Motor neuron (in vitro differentiated cells): ENCODE data around the gene RAI14. TPM values are rescaled to one million over a fixed set of nuclear protein-coding genes. Genes with fewer than 3 reads are reported as not detected.
"Not testable (repeated sequence)": the region's sequence is repeated elsewhere in the genome, so short reads cannot be mapped to it uniquely, and the experiment has no call there.

Experiments used
- ATAC-seq, 8 experiments: fragments of 200-7000 bp; cut with Tn5 transposase; replicated peaks in 6 of 8; 2 replicates each; pipeline ENCODE4 v1.8.0; 2021; ENCODE audit warnings: mild to moderate bottlenecking in 8 of 8, moderate library complexity in 8 of 8
- H3K27ac ChIP-seq, 2 donors: fragments of 250-450 bp; sonication (Bioruptor Pico); 2 replicates each; pipeline ENCODE4 v1.9.0; 2021; ENCODE audit warnings: antibody characterized with exemption in 2 of 2, mild to moderate bottlenecking in 2 of 2, moderate library complexity in 1 of 2
- H3K4me1 ChIP-seq, 2 donors: fragments of 250-450 bp; sonication (Bioruptor Pico); replicated peaks in 1 of 2; 2 replicates each; pipeline ENCODE4 v1.6.1; 2021; ENCODE audit warnings: antibody characterized with exemption in 2 of 2, mild to moderate bottlenecking in 2 of 2, moderate library complexity in 1 of 2
- H3K4me3 ChIP-seq, 5 donors: fragments of 250-450 bp; sonication (Bioruptor Pico); 2 replicates each; pipeline ENCODE4 v1.9.0; 2021; ENCODE audit warnings: antibody characterized with exemption in 5 of 5, mild to moderate bottlenecking in 5 of 5, moderate library complexity in 4 of 5
- WGBS, 10 experiments: fragments of 450-650 bp; shearing (Covaris generic); methylation state at CpG; one replicate each; pipeline ENCODE4 v1.0.0; 2022; 5-methylcytosine and 5-hydroxymethylcytosine counted together
- in situ Hi-C, 9 experiments: fragments of 400-800 bp; cut with MboI; loops; one replicate each; pipeline ENCODE4 v1.15.0; 2021; ENCODE audit warnings: low sequenced_read_pairs in 9 of 9, low pct_unique_long_range_greater_than_20kb in 2 of 9; ENCODE audit not compliant: unreplicated experiment in 9 of 9
- total RNA-seq, 8 experiments: library from RNA; unstranded; fragments of 300-600 nt; gene quantifications; 2 replicates each; pipeline versions ENCODE4 v1.2.3 to v1.2.4, GENCODE V29; 2022

The RAI14 gene
- total RNA-seq, 8 experiments from 2014 or later: 21.5 to 203 (median 88.2) TPM

GRCh38 chr5:34717426-34718327 lies 61.5 kb downstream of the RAI14 start:
- Histone ChIP-seq H3K4me3 (no peak overlapping the region), H3K4me1 (peaks cover 18 to 20% of the 10 kb centered on the region in 2 donors), H3K27ac (peak overlapping the region in 1 of 2 donors; percentile 21)
- 0 to 92% (median 41%) methylated on average over 1 to 7 of the region's 9 CpGs for WGBS, 10 experiments
- in situ Hi-C loops: no loop called here
- peak in 6 of 8 experiments; percentile 45 to 79 (median 66) for ATAC-seq

GRCh38 chr5:34718516-34718915 lies 62.4 kb downstream of the RAI14 start:
- in situ Hi-C loops: no loop called here
- Histone ChIP-seq H3K4me1 (peaks cover 18 to 20% of the 10 kb centered on the region in 2 donors), H3K27ac (no peak overlapping the region), H3K4me3 (no peak overlapping the region)
- no peak for ATAC-seq
- WGBS, 10 experiments: 60 to 100% (median 93%) methylated on average over 1 to 4 of the region's 4 CpGs; no CpG with 5 or more reads in 3 of the 10 experiments

GRCh38 chr5:34719029-34719428 lies 62.9 kb downstream of the RAI14 start:
- Histone ChIP-seq H3K4me3 (no peak overlapping the region), H3K27ac (no peak overlapping the region), H3K4me1 (peaks cover 19 to 20% of the 10 kb centered on the region in 2 donors)
- in situ Hi-C loops: no loop called here
- ATAC-seq: no peak
- WGBS, 10 experiments: 81 to 96% (median 89%) methylated on average over 3 to 7 of the region's 8 CpGs; no CpG with 5 or more reads in 5 of the 10 experiments

- H3K4me1 ChIP-seq: peaks cover 28 to 33% of the 10 kb centered on the region in 2 donors
Observed at GRCh38 chr5:34721327-34721726, 65.2 kb downstream of the RAI14 start.

GRCh38 chr5:34722183-34722582 lies 66.1 kb downstream of the RAI14 start:
- Histone ChIP-seq H3K27ac (no peak overlapping the region), H3K4me1 (peaks cover 28 to 32% of the 10 kb centered on the region in 2 donors), H3K4me3 (no peak overlapping the region)
- no peak for ATAC-seq
- in situ Hi-C loops: no loop called here
- WGBS, 10 experiments: 0 to 100% (median 90%) methylated on average over 1 to 2 of the region's 2 CpGs; no CpG with 5 or more reads in 5 of the 10 experiments

More at GRCh38 chr5:34721327-34721726, 65.2 kb downstream of the RAI14 start:
- WGBS, 10 experiments: 0 to 100% (median 54%) methylated on average over 1 to 3 of the region's 3 CpGs; no CpG with 5 or more reads in 2 of the 10 experiments
- peak in 1 of 8 experiments; percentile 62 for ATAC-seq
- Histone ChIP-seq H3K27ac (no peak overlapping the region), H3K4me3 (no peak overlapping the region)
- in situ Hi-C loops: no loop called here

GRCh38 chr5:34724741-34725140 lies 68.6 kb downstream of the RAI14 start:
- peak overlapping the region; percentile 39 to 46 for H3K27ac ChIP-seq
- in situ Hi-C loops: no loop called here

GRCh38 chr5:34727166-34727749 lies 71.1 kb downstream of the RAI14 start:
- H3K4me1 ChIP-seq: peaks cover 11 to 13% of the 10 kb centered on the region in 2 donors
- H3K4me3 ChIP-seq, ATAC-seq, in situ Hi-C loops, H3K27ac ChIP-seq: not testable (repeated sequence)
- 80 to 100% (median 94%) methylated on average over 1 to 3 of the region's 4 CpGs for WGBS, 10 experiments

More at GRCh38 chr5:34724741-34725140, 68.6 kb downstream of the RAI14 start:
- Histone ChIP-seq H3K4me3 (no peak overlapping the region), H3K4me1 (peaks cover 11 to 13% of the 10 kb centered on the region in 2 donors)
- 0 to 88% (median 0%) methylated on average over 1 of the region's 1 CpG; no CpG with 5 or more reads in 4 of the 10 experiments for WGBS, 10 experiments
- peak in 5 of 8 experiments; percentile 40 to 96 (median 67) for ATAC-seq

GRCh38 chr5:34728236-34728635 lies 72.1 kb downstream of the RAI14 start:
- ATAC-seq: no peak

GRCh38 chr5:34731435-34732232 lies 75.5 kb downstream of the RAI14 start:
- in situ Hi-C loops: no loop called here

More at GRCh38 chr5:34728236-34728635, 72.1 kb downstream of the RAI14 start:
- Histone ChIP-seq H3K4me3 (no peak overlapping the region), H3K4me1 (peaks cover 11 to 13% of the 10 kb centered on the region in 2 donors), H3K27ac (no peak overlapping the region)
- in situ Hi-C loops: no loop called here
- WGBS, 10 experiments: 66 to 100% (median 93%) methylated on average over 2 to 4 of the region's 4 CpGs; no CpG with 5 or more reads in 2 of the 10 experiments

GRCh38 chr5:34734326-34734725 lies 78.2 kb downstream of the RAI14 start:
- in situ Hi-C loops: no loop called here
- 79 to 100% (median 100%) methylated on average over 1 to 3 of the region's 3 CpGs; no CpG with 5 or more reads in 1 of the 10 experiments for WGBS, 10 experiments
- no peak overlapping the region for H3K27ac ChIP-seq
- no peak overlapping the region for H3K4me3 ChIP-seq
- no peaks in the 10 kb centered on the region for H3K4me1 ChIP-seq
- ATAC-seq: no peak

More at GRCh38 chr5:34731435-34732232, 75.5 kb downstream of the RAI14 start:
- ATAC-seq: no peak
- Histone ChIP-seq H3K4me3 (no peak overlapping the region), H3K27ac (no peak overlapping the region), H3K4me1 (no peaks in the 10 kb centered on the region)
- WGBS, 10 experiments: 0 to 100% (median 35%) methylated on average over 1 to 5 of the region's 6 CpGs

GRCh38 chr5:34735491-34736426 lies 79.6 kb downstream of the RAI14 start:
- ATAC-seq: peak in 3 of 8 experiments; percentile 21 to 48 (median 48)
- H3K27ac ChIP-seq: no peak overlapping the region
- in situ Hi-C loops: no loop called here

More at GRCh38 chr5:34735491-34736426, 79.6 kb downstream of the RAI14 start:
- WGBS, 10 experiments: 19 to 97% (median 89%) methylated on average over 3 to 15 of the region's 19 CpGs; no CpG with 5 or more reads in 1 of the 10 experiments
- Histone ChIP-seq H3K4me1 (peaks cover 0 to 2% of the 10 kb centered on the region in 2 donors), H3K4me3 (no peak overlapping the region)
